Muscle of arm (tissue), 12 donors: Measurements from ENCODE around the gene PAX2. TPM values are rescaled to one million over a fixed set of nuclear protein-coding genes. Genes with fewer than 3 reads are reported as not detected.

Experiments
- DNase-seq: peaks from one replicate; pipeline ENCODE4 v3.0.0-alpha.2; 2013
- polyA plus RNA-seq, 12 donors: library from polyadenylated mRNA; unstranded; fragments of 120-200 nt; gene quantifications; one replicate each; pipeline ENCODE4 v1.2.1, GENCODE V29; 2013; ENCODE audit not compliant: insufficient read length in 12 of 12

The PAX2 gene
- polyA plus RNA-seq, 12 donors: 0.03 to 1.5 (median 0.22) TPM; not detected in 7

DNA sequence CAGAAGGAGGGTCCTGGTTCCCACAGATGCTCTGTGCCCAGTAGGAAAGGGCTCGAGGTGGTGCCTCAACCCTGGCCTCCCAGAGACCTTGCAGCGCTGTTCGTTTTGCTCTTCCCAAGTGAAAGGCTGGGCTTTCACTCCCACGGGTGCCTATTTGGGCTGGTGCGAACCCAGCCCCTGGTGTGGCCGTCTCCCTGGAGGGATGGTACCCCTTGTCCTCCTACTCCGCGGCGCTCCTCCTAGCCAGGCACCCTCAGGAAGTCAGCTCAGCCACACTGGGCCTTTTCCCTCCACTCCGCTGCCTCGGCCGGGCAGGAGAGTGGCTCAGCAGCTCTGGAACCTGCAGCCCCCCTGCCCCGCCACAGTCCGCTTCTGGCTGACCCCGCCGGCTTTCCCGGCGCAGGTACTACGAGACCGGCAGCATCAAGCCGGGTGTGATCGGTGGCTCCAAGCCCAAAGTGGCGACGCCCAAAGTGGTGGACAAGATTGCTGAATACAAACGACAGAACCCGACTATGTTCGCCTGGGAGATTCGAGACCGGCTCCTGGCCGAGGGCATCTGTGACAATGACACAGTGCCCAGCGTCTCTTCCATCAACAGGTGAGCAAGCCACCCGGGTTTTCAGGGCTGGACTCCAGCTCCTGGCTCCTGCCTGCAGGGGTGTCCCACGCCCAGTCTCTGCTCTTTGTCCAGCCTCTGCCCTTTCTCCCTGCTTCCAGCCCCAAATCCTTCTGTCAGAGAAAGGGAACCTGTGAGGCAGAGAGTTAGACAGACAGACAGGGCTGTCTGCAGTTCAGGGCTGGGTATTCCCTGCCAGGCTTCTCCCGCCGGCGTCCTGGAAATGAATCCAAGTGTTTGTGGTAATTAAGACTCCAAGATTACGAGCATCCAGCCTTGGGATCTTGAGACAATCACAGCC, 5.2 kb downstream of the PAX2 start:
- DNase-seq: no peak

DNA sequence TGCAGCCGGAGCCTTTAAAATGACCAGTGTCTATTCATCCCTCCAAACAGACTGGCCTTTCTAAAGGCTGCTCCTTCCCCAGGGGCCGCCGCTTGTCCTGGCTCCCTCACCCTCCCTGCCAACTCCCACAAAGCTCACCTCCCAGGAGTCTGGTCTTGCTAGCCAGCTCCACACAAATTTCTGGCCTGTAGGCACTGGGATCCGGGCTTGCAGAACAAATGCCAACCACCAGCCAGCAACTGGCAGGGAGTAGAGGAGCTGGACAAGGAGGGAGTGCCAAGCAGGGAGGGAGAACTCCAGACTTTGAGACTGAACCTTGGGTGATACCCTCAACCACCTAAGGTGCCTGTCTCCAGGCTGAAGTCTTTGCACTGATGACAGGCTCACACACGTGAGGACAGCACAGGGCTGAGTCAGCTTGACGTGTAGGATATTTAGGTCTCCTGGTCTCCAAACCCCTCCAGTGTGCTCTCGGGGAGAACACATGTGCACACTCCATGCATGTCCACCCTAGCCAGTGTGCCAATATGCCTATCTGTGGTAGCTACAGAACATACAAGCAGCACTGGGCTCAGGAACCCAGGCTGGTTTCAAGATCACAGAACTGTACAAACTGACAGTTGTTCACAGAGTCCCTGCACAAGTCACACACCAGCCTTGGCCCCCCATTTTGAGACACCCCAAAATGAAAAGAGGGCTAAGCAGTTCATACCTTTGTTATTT, 6.0 kb downstream of the PAX2 start:
- DNase-seq: no peak

DNA sequence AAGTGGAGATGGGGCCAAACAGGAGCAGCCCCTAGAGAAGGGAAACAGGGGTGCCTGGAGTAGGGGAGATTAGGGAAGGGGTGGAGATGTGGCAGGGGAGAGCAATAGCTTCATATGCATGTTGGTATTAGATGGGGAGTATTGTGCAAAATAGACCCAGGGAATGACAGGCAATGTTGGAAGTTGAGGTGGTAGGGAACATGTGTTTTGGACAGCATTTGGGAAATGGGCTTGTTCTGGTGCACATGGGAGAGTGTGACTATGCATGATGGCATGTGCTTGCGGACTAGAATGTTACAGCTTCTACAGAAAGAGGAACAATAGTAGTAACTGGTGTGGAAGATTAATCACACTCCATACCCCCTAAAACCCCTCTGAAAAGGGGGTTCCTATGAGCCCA, 10.4 kb downstream of the PAX2 start:
- DNase-seq: no peak

DNA sequence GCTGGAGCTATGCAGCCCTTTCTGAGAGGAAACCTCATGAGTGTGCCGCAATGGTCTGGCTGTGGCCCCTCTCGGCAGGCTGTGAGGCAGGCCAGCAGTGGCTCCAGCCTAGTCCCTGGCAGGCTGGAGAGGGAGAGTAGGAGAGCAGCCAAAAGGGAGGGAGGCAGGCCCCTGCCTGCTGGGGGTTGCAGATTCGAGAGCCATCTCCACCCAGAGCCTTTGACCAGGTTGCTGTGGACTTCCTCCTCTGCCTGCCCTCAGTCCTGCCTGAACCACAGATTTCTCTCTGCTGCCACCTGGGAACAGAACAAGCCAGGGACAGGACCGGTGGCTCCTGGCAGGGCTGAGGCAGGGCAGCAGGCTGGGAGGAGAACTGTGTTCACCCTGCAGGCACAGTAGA, 13.9 kb downstream of the PAX2 start:
- DNase-seq: no peak

DNA sequence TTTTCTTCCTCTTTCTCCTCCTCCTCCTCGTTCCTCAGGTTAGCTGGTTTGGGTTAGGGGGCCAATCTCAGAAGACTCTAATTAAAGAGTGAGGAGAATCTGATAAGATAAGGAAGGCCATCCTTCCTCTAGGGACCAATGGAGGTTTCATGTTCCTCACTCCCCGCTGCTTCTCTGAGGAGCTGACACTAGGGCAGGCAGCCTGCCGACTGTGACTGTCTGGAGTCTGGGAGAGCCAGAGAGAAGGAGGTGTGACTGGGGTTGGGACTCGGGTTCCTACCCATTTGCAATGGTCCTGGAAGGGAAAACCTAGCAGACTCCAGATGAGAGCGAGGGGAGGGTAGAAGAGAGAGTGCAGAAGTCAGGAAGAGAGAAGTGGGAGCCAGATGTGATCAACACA, 15.3 kb downstream of the PAX2 start:
- no peak for DNase-seq

DNA sequence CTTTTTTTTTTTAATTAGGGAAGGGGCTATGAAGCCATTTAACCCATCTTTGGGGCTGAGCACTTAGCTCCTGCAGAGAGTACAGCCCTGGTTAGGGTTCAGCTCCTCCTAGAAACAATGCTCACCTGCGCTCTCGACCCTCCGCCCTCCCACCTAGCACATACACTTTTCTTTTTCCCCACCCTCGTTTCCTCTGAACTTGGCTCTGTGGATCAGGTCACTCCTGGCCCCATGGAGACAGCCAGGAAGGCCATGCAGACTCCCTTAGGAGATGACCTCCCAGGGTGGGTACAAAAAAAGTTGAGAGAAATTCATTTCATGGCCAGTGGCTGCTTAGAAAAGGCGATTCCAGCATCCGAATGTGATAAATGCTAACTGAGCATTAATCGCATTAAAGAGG, 15.8 kb downstream of the PAX2 start:
- no peak for DNase-seq

DNA sequence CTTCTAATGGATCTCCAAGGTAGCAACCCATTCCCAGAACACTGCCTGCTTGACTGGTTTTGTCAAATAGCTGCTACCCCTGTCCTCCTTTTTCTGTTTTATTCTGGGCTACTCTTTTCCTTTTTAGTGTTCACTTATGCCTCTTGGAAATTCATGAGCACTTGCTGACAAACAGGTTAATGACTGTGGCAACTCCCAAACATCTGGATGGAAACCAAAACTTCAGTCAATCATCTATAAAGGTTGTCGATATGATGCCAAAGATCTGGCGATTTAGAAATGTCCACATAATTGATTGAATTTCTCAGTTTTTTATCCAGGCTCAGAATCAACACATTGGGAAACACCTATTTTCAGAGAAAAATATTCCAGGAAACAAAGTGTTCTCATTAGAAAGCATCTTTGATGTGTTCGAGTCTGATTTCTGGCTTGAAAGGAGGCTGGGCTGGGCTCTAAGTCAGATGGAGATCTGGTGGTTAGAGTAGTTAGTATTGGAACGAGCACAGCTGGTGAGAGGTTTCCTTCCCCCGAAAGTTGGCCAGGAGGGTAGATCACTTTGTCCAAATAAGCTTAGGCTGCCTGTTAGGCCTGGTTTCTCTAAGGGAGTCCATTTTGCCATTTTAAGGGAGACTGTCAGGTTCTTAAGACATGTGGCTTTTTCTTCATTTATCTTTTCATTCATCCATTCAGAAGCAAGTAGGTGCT, 17.8 kb downstream of the PAX2 start:
- no peak for DNase-seq

DNA sequence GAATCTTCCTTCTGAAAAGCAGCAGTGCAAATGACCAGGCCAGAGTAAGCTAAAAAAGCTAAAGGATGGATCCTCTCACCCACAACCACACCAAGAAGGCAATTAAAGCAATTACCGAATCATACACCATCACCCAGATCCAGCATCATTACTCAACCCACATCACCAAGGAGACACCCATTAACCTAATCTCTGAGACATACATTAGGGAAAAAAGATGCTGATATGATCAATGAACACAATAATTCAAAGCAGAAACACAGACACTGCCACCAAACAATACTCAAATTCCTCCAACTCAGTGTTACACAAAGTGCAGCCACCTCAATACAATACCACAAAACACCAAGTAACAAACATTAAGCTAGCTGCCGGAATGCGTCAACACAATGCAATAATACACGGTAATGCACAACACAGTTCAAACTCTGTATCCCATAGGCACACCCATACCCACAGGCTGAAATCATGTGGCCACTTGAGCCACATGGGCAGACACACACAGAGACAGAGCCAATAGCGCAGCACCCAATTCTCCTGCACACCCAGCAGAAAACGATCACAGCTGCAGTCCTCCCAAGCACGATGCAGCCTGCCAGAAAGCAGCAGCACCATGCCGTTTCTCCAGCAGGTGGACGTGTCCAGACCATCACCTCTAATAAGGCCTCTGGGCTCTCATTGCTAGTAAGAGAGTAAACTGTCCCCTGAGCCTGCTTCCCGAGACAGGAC, 21.5 kb downstream of the PAX2 start:
- no peak for DNase-seq

DNA sequence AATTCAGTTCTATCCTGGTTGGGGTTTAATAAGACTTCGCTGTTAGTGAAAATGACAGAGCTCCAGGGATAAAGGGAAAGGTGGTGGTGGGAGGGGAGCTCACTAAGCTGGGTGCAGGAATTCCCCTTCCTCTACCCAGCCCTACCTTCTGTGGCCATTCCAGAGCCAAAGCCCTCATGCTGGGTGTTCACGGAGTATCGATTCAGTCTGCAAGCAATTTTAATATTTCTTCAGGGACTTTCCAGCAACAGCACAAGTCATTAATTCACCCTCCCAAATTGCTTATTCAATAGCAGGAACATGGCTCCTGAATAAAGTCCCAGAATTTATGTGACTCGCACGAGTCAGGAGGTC, 22.0 kb downstream of the PAX2 start:
- DNase-seq: no peak

DNA sequence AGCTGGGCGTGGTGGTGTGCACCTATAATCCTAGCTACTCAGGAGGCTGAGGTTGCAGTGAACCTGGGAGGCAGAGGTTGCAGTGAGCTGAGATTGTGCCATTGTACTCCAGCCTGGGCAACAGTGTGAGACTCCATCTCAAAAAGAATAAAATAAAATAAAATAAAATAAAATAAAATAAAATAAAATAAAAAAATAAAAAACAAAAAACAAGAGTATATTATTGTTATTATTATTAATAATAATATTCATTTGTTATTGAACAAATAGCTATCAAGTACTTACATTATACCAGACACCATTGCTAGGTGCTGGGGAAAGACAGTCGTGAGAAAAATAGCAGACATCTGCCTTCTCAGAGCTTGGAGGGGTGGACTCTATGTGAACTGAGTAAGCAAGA, 24.1 kb downstream of the PAX2 start:
- no peak for DNase-seq

DNA sequence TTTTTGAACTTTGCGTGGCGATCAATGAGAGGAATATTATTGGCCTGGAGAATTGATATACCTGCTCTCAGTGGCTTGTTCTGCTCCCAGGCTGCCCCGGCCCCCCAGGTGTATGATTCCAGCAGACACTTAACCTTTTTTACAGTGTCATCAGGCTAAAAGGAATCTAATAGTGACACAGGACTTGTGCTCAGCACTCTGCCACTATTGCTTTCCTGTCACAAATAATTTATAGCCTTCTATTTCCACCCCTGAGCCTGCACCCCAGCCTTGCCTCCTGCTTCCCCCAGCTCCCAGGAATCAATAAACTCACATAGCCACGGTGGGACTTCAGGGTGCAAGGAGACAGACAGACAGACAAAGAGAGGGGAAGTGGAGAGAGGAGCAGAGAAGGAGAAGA, 28.3 kb downstream of the PAX2 start:
- no peak for DNase-seq

DNA sequence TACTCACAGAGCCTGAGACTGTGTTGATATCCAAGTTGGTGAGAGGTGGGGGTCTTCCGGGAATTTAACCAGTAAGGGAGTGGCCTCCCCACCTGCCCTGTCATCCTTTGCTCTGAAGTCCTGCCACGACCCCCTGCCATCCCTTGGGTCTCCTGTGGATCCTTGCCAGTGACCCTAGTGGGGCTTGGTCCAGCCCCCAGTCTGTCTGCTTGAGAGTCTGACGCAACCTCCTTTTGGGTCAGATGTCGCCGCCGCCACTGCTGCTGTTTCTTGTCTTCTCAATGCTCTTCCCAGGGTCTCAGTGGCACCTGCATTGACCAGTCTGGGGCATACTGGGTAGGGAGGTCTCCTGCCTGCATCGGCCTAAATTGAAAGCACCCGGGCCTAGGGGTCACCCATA, 28.8 kb downstream of the PAX2 start:
- DNase-seq: no peak

DNA sequence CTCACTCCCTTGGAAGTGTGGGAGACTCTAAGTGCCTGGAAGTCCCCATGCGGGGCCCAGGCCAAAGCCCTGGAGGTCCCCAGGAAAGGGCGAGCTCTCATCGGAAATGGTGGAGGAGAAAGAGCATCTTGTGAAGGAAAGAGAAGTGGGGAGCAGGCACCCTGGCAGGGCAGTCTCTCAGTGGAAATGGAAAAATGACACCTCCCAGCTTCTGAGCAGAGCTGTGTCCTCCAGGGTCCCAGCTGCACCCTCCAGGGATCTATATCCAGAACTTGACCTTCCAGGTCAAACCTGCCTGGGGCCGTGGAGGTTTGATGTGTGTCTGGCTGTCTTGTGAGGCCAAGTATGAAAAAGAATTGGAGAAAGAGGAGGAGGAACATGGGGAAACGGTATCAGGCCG, 29.5 kb downstream of the PAX2 start:
- no peak for DNase-seq

DNA sequence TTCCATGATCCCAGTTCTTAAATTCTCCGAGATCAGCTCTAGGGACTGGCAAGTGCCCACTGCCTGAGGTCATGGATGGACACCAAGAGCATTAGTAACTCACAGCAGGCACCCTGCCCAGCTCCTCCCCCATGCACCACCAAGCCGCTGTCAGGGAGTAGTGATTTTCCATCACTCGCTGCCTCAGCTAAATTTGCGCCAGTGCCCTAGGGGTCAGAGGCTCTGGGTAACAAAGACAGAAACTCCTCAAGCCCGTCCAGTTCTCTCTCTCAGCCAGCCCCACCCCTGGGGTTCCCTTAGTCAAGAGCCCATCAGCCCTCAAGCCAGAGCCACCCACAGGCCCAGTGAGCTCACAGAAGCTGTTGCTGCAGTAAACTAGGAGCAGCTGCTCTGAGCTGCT, 30.0 kb downstream of the PAX2 start:
- DNase-seq: no peak

DNA sequence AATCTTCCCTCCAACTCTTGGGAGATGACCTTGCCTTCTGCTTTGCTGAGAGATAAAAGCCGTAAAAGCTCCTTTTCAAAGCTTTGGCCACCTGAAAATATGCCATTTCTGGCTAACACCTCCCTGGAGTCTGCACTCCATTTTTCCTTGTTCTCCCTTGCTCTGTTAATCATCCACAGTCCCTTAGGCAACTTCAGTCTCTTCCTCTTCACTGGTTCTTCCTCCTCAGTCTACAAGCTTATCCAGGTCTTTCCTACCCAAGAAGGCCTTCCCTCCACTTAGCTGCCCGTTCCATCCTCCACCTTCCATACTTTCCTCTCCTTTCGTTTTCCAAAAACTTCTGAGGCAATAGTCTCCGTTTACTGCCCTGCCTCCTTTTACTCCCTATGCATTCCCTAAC, 30.5 kb downstream of the PAX2 start:
- DNase-seq: no peak

DNA sequence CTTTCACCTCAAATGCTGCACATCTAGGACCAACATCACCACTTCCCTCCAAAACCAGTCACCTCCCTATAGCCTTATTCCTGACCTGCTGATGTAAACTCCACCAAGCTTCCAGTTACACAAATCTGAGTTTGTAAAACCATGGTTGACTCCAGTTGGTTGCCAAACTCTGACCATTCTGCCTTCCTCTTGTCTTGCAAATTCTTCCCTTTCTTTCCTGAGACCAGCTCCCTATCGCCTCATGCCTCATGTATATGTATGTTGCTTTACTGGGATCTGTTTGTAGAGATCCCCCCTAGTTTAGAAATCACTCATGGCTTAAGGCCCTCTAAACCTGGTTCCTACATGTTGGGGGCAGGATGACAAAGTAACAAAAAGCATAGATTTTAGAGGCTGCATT, 31.3 kb downstream of the PAX2 start:
- DNase-seq: no peak

DNA sequence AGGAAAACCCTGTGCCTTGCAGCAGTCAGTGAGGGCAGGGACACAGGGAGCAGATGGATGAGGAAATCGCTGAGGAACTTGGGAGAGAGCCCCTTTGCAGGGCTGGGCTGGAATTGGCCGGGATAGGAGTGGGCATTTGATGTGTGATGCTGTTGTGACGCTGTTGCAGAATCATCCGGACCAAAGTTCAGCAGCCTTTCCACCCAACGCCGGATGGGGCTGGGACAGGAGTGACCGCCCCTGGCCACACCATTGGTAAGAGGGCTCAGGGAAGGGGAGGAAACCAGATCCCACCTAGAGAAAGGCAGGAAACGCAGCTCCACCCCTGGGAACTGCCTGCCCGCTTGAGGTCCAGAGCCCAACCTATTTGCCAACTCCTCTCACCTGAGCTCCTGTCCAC, 33.9 kb downstream of the PAX2 start:
- no peak for DNase-seq

DNA sequence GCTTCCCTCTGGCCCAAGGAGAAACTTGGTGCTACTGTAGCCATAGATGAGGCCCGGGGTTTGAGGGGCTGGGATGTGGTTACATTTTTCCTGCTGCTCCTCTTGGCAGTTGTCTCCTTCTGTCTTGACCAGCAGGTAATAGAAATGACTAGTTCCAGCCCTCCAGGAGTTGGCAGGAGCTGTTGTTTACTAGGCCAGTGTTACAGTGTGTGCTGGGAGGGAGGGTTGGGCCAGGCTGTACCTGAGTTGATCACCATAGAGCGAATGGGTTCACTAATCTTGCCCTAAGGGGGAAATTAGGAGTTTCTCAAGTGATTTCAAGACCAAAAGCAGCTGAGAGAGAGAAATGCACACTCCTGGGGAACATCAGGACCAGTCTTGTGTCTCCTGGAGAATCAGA, 34.9 kb downstream of the PAX2 start:
- no peak for DNase-seq

DNA sequence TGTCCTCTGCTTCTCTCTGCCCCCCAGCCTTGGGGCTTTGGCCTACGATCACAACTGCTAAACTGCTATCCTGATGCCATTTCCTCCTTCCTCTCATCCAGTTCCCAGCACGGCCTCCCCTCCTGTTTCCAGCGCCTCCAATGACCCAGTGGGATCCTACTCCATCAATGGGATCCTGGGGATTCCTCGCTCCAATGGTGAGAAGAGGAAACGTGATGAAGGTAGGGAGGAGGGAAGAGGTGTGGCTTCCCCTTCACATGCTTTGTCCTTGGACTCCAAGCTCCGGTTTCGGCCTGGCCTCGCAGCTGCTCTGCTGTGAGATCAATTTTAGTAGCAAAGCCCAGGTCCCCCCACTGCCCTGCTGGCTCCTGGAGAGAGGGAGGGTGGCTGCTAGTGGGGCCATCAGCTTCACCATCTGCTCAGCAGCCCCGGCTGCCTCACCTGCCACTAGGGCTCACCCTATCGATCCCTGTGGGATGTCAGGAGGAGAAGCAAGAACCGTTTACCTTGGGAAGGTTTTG, 35.8 kb downstream of the PAX2 start:
- DNase-seq: no peak

DNA sequence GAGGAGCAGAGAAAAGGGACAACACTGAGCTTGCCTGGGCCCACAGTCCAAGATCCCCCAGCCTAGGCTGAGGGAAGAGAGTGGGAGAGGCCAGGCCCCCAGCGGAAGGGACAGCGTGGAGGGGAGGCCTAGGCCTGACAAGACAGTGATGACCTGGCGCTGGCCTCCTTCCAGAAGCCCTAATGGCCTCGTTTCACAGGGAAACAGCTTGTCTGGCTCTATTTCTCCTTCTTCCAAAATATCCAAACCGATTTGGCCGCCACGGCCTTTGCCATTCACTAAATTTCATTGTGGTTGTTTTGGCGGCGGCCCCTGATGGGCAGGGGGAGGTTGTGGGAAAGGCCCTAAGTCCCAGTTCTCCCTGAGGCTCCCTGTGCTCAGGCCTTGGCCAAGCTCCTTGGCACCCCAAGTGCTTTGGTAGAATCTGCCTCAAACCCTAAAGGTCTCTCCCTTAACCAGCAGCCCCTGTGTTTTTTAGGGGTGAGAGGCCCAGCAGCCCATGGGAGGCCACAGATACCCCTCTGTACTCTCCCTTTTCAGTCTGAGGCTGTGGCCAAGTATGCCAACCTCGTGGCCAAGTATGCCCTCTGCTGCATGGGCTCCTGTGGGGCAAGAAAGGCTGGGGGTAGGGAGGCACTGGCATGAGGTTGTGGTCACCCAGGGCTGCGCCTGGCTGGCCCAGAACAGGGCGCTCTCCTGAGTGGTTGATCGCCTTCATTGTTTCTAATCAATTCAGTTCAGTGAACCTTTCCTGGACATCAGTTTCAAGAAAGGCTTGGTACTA, 37.3 kb downstream of the PAX2 start:
- no peak for DNase-seq

DNA sequence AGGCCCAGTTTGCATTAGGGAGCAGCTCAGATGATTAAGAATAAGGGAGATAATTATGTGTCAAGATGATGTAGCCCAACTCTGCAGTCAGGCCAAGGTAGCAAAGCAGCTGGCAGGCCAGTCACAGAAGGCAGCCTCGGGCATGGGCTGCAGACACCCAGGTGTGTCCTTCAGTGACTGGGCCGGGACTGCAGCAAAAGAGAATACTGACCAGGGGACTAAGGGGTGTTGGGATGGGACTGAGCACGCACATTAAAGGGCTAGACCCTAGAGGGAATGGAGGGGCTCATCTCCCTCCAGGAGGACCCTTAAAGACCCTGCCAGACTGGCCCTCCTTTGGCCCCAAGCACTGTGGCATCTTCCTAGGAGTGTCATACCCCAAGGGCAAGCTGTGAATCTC, 38.7 kb downstream of the PAX2 start:
- DNase-seq: no peak
